RWPE2 (cell line): ENCODE data around the gene PTPRC.

ENCODE experiments used
- ATAC-seq: fragments of 200-7000 bp; cut with Tn5 transposase; 3 replicates; pipeline ENCODE4 v1.9.1; 2021; ENCODE audit warnings: low read depth
- DNase-seq: peaks from one replicate; pipeline ENCODE4 v3.0.0-alpha.2; 2020; ENCODE audit warnings: low spot score
- H3K27ac ChIP-seq: fragments of 450-650 bp; 2 replicates; pipeline ENCODE4 v1.5.1; 2017; ENCODE audit warnings: mild to moderate bottlenecking; ENCODE audit not compliant: poor library complexity, severe bottlenecking
- H3K27me3 ChIP-seq: fragments of 250-450 bp; sonication (Bioruptor Pico); 2 replicates; pipeline ENCODE4 v1.5.1; 2021; ENCODE audit warnings: mild to moderate bottlenecking, moderate library complexity; ENCODE audit not compliant: insufficient read depth, poor library complexity, severe bottlenecking
- H3K36me3 ChIP-seq: fragments of 250-450 bp; sonication (Bioruptor Pico); 2 replicates; pipeline ENCODE4 v1.5.1; 2020; ENCODE audit warnings: low read depth, mild to moderate bottlenecking, moderate library complexity
- H3K4me1 ChIP-seq: fragments of 250-450 bp; sonication (Bioruptor Pico); 2 replicates; pipeline ENCODE4 v1.5.1; 2021; ENCODE audit warnings: mild to moderate bottlenecking, moderate library complexity; ENCODE audit not compliant: insufficient read depth, poor library complexity, severe bottlenecking
- H3K4me3 ChIP-seq: fragments of 250-450 bp; sonication (Bioruptor Pico); 2 replicates; pipeline ENCODE4 v1.5.1; 2021; ENCODE audit warnings: mild to moderate bottlenecking, moderate library complexity; ENCODE audit not compliant: severe bottlenecking
- H3K9me3 ChIP-seq: fragments of 250-450 bp; sonication (Bioruptor Pico); 2 replicates; pipeline ENCODE4 v1.5.1; 2021; ENCODE audit warnings: mild to moderate bottlenecking, moderate library complexity; ENCODE audit not compliant: severe bottlenecking
- CTCF ChIP-seq: fragments of 450-650 bp; IDR thresholded peaks from one replicate; pipeline ENCODE4 v1.5.1; 2017; ENCODE audit warnings: mild to moderate bottlenecking, moderate library complexity; ENCODE audit not compliant: poor library complexity, severe bottlenecking

PTPRC gene

GRCh38 chr1:198714271-198714670 is 75.4 kb downstream of the PTPRC start:
- H3K27ac ChIP-seq: no peak overlapping the region
- no peaks in the 10 kb centered on the region for H3K36me3 ChIP-seq
- H3K27me3 ChIP-seq: no peaks in the 10 kb centered on the region
- ATAC-seq (no peak), DNase-seq (no peak)
- peaks cover 19% of the 10 kb centered on the region for H3K4me1 ChIP-seq
- no peak overlapping the region for H3K4me3 ChIP-seq
- no peaks in the 10 kb centered on the region for H3K9me3 ChIP-seq
- TF ChIP-seq CTCF: no peak

GRCh38 chr1:198716051-198716450 is 77.2 kb downstream of the PTPRC start:
- peaks cover 19% of the 10 kb centered on the region for H3K4me1 ChIP-seq
- H3K9me3 ChIP-seq: no peaks in the 10 kb centered on the region
- no peaks in the 10 kb centered on the region for H3K36me3 ChIP-seq
- H3K27me3 ChIP-seq: no peaks in the 10 kb centered on the region
- ATAC-seq (no peak), DNase-seq (no peak)
- no peak overlapping the region for H3K4me3 ChIP-seq
- no peak for TF ChIP-seq CTCF
- H3K27ac ChIP-seq: no peak overlapping the region

- Histone ChIP-seq H3K27ac (no peak overlapping the region), H3K9me3 (no peaks in the 10 kb centered on the region), H3K4me3 (no peak overlapping the region), H3K4me1 (peaks cover 13% of the 10 kb centered on the region), H3K36me3 (no peaks in the 10 kb centered on the region), H3K27me3 (no peaks in the 10 kb centered on the region)
- DNase-seq (no peak), ATAC-seq (no peak)
- TF ChIP-seq CTCF: no peak
Measured at GRCh38 chr1:198717510-198717909, 78.7 kb downstream of the PTPRC start.

GRCh38 chr1:198723127-198723526 is 84.3 kb downstream of the PTPRC start:
- no peak for DNase-seq
- Histone ChIP-seq H3K4me3 (no peak overlapping the region), H3K9me3 (no peaks in the 10 kb centered on the region), H3K4me1 (no peaks in the 10 kb centered on the region), H3K36me3 (no peaks in the 10 kb centered on the region), H3K27me3 (no peaks in the 10 kb centered on the region), H3K27ac (no peak overlapping the region)
- ATAC-seq: no peak
- no peak for TF ChIP-seq CTCF

GRCh38 chr1:198725090-198725489 is 86.2 kb downstream of the PTPRC start:
- Histone ChIP-seq H3K9me3 (no peaks in the 10 kb centered on the region), H3K4me1 (no peaks in the 10 kb centered on the region), H3K27ac (no peak overlapping the region), H3K27me3 (no peaks in the 10 kb centered on the region), H3K36me3 (no peaks in the 10 kb centered on the region), H3K4me3 (no peak overlapping the region)
- no peak for DNase-seq
- no peak for ATAC-seq
- TF ChIP-seq CTCF: no peak
